Esophagus muscularis mucosa (tissue), 3 donors: ENCODE results near the gene PDHX.

ENCODE experiments used
- POLR2A ChIP-seq: fragments of 450-650 bp; IDR thresholded peaks from one replicate; pipeline ENCODE4 v1.6.1; 2017; ENCODE audit warnings: antibody characterized with exemption, moderate library complexity, mild to moderate bottlenecking, low read depth
- POLR2AphosphoS5 ChIP-seq, 2 donors: sonication (generic); formaldehyde crosslinking; IDR thresholded peaks; one replicate each; pipeline ENCODE4 v1.6.1; 2017; ENCODE audit warnings: antibody characterized with exemption in 2 of 2
- TF ChIP-seq, protein P1 (sequence below), 3 experiments: fragments of 200-600 bp in 2 of 3; fragments of 450-650 bp in 1 of 3; sonication (generic) in 2 of 3; IDR thresholded peaks; one replicate each; pipeline ENCODE4 v1.5.1; 2017 to 2019; ENCODE audit warnings: antibody characterized with exemption in 3 of 3, mild to moderate bottlenecking in 2 of 3, moderate library complexity in 1 of 3

- TF ChIP-seq, protein P1, sequence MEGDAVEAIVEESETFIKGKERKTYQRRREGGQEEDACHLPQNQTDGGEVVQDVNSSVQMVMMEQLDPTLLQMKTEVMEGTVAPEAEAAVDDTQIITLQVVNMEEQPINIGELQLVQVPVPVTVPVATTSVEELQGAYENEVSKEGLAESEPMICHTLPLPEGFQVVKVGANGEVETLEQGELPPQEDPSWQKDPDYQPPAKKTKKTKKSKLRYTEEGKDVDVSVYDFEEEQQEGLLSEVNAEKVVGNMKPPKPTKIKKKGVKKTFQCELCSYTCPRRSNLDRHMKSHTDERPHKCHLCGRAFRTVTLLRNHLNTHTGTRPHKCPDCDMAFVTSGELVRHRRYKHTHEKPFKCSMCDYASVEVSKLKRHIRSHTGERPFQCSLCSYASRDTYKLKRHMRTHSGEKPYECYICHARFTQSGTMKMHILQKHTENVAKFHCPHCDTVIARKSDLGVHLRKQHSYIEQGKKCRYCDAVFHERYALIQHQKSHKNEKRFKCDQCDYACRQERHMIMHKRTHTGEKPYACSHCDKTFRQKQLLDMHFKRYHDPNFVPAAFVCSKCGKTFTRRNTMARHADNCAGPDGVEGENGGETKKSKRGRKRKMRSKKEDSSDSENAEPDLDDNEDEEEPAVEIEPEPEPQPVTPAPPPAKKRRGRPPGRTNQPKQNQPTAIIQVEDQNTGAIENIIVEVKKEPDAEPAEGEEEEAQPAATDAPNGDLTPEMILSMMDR (IDR thresholded peaks at IDR 0.05) = no peak
- TF ChIP-seq POLR2A (no peak), POLR2AphosphoS5 (IDR thresholded peaks at IDR 0.05) (no peak)
Measured at GRCh38 chr11:35011389-35011788, 95.0 kb downstream of the PDHX start.
